GM12878 (cell line): Measurements from ENCODE around the gene OPRM1. TPM values are rescaled to one million over a fixed set of nuclear protein-coding genes. Genes with fewer than 3 reads are reported as not detected.
A peak's percentile ranks its signal among the peaks of the same experiment; 100 is the strongest.

ENCODE experiments used
- ATAC-seq: fragments of 200-7000 bp; cut with Tn5 transposase; 3 replicates; pipeline ENCODE4 v1.9.1; 2020; ENCODE audit warnings: mild to moderate bottlenecking, moderate library complexity
- BruUV-seq: library from RNA; stranded (reverse); fragments of 400-500 nt; replicated peaks from 2 replicates; lab custom pipeline; 2021; lab: Mats Ljungman, UMichigan
- CTCF ChIA-PET: fragments of 300-600 bp; sonication (Branson Sonifier 250); formaldehyde crosslinking; extraction: SDS; loops from one replicate; lab custom pipeline; 2021; ENCODE audit warnings: inconsistent platforms; lab: Yijun Ruan, JAX
- POLR2A ChIA-PET: fragments of 350-600 bp; formaldehyde crosslinking; extraction: SDS; loops from one replicate; lab custom pipeline; 2021; ENCODE audit warnings: inconsistent platforms; lab: Charles Lee
- RAD21 ChIA-PET: fragments of 300-600 bp; sonication (Branson Sonifier 250); formaldehyde crosslinking; loops from one replicate; lab custom pipeline; 2023; ENCODE audit warnings: antibody characterized with exemption; ENCODE audit not compliant: unreplicated experiment; lab: Charles Lee
- SMC1A ChIA-PET: fragments of 300-600 bp; sonication (Branson Sonifier 250); formaldehyde crosslinking; loops from one replicate; lab custom pipeline; 2023; ENCODE audit not compliant: unreplicated experiment, uncharacterized antibody; lab: Charles Lee
- DNase-seq: peaks from one replicate; pipeline ENCODE4 v3.0.0-alpha.2; 2011; ENCODE audit warnings: low read depth, low spot score
- FAIRE-seq: peaks from 3 replicates; lab custom pipeline; 2011; peaks lifted over from hg19 to GRCh38; lab: Jason Lieb, UNC
- H2AFZ ChIP-seq: 2 replicates; pipeline ENCODE4 v1.6.0; 2011; ENCODE audit warnings: low read depth, low read length, control low read depth; ENCODE audit not compliant: control insufficient read depth
- H3K27ac ChIP-seq: 2 replicates; pipeline ENCODE4 v1.5.1; 2011; ENCODE audit warnings: control low read depth; ENCODE audit not compliant: control insufficient read depth, insufficient read depth
- H3K27me3 ChIP-seq, 2 experiments: replicated peaks in 1 of 2; 2 replicates each; pipeline versions ENCODE4 v1.6.0 to v1.6.1; 2011; ENCODE audit warnings: low read length in 1 of 2; ENCODE audit not compliant: control insufficient read depth in 2 of 2, insufficient read depth in 2 of 2
- H3K36me3 ChIP-seq, 2 experiments: 2 replicates each; pipeline ENCODE4 v1.5.1; 2011; ENCODE audit warnings: low read length in 1 of 2; ENCODE audit not compliant: control insufficient read depth in 2 of 2, insufficient read depth in 2 of 2
- H3K4me1 ChIP-seq: 2 replicates; pipeline ENCODE4 v1.6.1; 2011; ENCODE audit warnings: mild to moderate bottlenecking, low read length, moderate library complexity, mixed read lengths; ENCODE audit not compliant: control insufficient read depth, insufficient read depth
- H3K4me2 ChIP-seq: 2 replicates; pipeline ENCODE4 v1.6.0; 2011; ENCODE audit warnings: control low read depth; ENCODE audit not compliant: control insufficient read depth, insufficient read depth
- H3K4me3 ChIP-seq: fragments of 200-600 bp; sonication (generic); 2 replicates; pipeline ENCODE4 v1.5.1; 2016
- H3K79me2 ChIP-seq: 2 replicates; pipeline ENCODE4 v1.6.0; 2011; ENCODE audit warnings: low read length; ENCODE audit not compliant: control insufficient read depth, insufficient read depth
- H3K9ac ChIP-seq: 2 replicates; pipeline ENCODE4 v1.8.0; 2011; ENCODE audit warnings: low read length, control low read depth, mixed read lengths; ENCODE audit not compliant: control insufficient read depth, insufficient read depth
- H3K9me3 ChIP-seq: replicated peaks from 3 replicates; pipeline ENCODE4 v1.5.1; 2011; ENCODE audit warnings: mild to moderate bottlenecking, low read length; ENCODE audit not compliant: control insufficient read depth, insufficient read depth
- H4K20me1 ChIP-seq: 2 replicates; pipeline ENCODE4 v1.6.0; 2011; ENCODE audit not compliant: control insufficient read depth, insufficient read depth
- BMI1 ChIP-seq: fragments of 450-650 bp; IDR thresholded peaks from 2 replicates; pipeline ENCODE4 v1.6.1; 2016; ENCODE audit warnings: mild to moderate bottlenecking, moderate library complexity, borderline replicate concordance
- CHD4 ChIP-seq: fragments of 200-600 bp; sonication (generic); IDR thresholded peaks from 2 replicates; pipeline ENCODE4 v1.6.1; 2016; ENCODE audit warnings: mild to moderate bottlenecking
- EP300 ChIP-seq, 2 experiments: fragments of 150-350 bp in 1 of 2; IDR thresholded peaks; 2 replicates each; pipeline ENCODE4 v1.6.1; 2011 to 2012; ENCODE audit warnings: low read depth in 2 of 2, low read length in 2 of 2, borderline replicate concordance in 1 of 2, improper control_type of control experiment in 1 of 2, inconsistent platforms in 1 of 2; ENCODE audit not compliant: control insufficient read depth in 1 of 2
- IRF4 ChIP-seq: IDR thresholded peaks from 2 replicates; pipeline ENCODE4 v1.6.1; 2011; ENCODE audit warnings: low read depth, low read length
- MYC ChIP-seq: IDR thresholded peaks from 2 replicates; pipeline ENCODE4 v1.6.1; 2011; ENCODE audit warnings: mild to moderate bottlenecking, low read length, moderate library complexity, inconsistent platforms; ENCODE audit not compliant: insufficient read depth, insufficient replicate concordance, insufficient read length, severe bottlenecking
- TBL1XR1 ChIP-seq: IDR thresholded peaks from 2 replicates; pipeline ENCODE4 v1.6.1; 2012; ENCODE audit warnings: low read depth, low read length, improper control_type of control experiment
- WRNIP1 ChIP-seq: IDR thresholded peaks from 2 replicates; pipeline ENCODE4 v1.6.1; 2011; ENCODE audit warnings: low read depth, low read length, improper control_type of control experiment, borderline replicate concordance
- ZBED1 ChIP-seq: IDR thresholded peaks from 2 replicates; pipeline ENCODE4 v1.6.1; 2016; ENCODE audit warnings: borderline replicate concordance
- WGBS: methylation state at CpG from one replicate; pipeline ENCODE4 v1.1.6; 2016; ENCODE audit warnings: low lambda C conversion rate; ENCODE audit not compliant: insufficient replicate concordance, insufficient coverage; ENCODE audit errors: missing lambda C conversion rate; 5-methylcytosine and 5-hydroxymethylcytosine counted together
- in situ Hi-C: fragments of 300-500 bp; cut with MboI; formaldehyde crosslinking; loops from 9 replicates; pipeline ENCODE4 v1.14.3; 2018; ENCODE audit warnings: mixed read lengths
- intact Hi-C: fragments of 100-400 bp; cut with micrococcal nuclease; formaldehyde crosslinking; loops from one replicate; pipeline ENCODE4 v1.14.2; 2022; ENCODE audit not compliant: unreplicated experiment
- polyA plus RNA-seq, 11 experiments: library from polyadenylated mRNA; depleted of rRNA in 4 of 11; unstranded in 6 of 11; stranded (reverse) in 5 of 11; fragments of >200 nt; fragmentation: Nextera tagmentation in 4 of 11; fragmentation: Illumina TruSeq in 1 of 11; extraction: Ambion mirVana in 4 of 11; extraction: Trizol in 1 of 11; gene quantifications; 1 replicate in 1 of 11; 2 replicates in 10 of 11; pipeline versions ENCODE4 v1.2.1 to v1.2.3, GENCODE V29; 2011 to 2016; ENCODE audit warnings: inconsistent platforms in 2 of 11, missing spikeins in 2 of 11, low read depth in 1 of 11
- total RNA-seq, 4 experiments: library from RNA; depleted of rRNA in 3 of 4; stranded (reverse); fragments of >200 nt in 3 of 4; fragmentation: Illumina TruSeq in 1 of 4; extraction: Trizol in 1 of 4; gene quantifications; 2 replicates each; pipeline versions ENCODE4 v1.2.1 to v1.2.3, GENCODE V29; 2013 to 2021
- TF ChIP-seq, protein P1 (sequence below): IDR thresholded peaks from 2 replicates; pipeline ENCODE4 v1.6.1; 2012; ENCODE audit warnings: mild to moderate bottlenecking, low read depth, low read length
- TF ChIP-seq, protein P2 (sequence below): fragments of 450-650 bp; conservative IDR thresholded peaks from 2 replicates; pipeline ENCODE4 v1.6.1; 2017; ENCODE audit warnings: mild to moderate bottlenecking, moderate library complexity
- TF ChIP-seq, protein P3 (sequence below): fragments of 450-650 bp; IDR thresholded peaks from 2 replicates; pipeline ENCODE4 v1.6.1; 2017; ENCODE audit warnings: antibody characterized with exemption, mild to moderate bottlenecking, moderate library complexity

OPRM1 gene
- total and polyA plus RNA-seq, 10 of the 15 experiments (the other 5 are each of a cell fraction or from before 2014, with no cell fraction given) = not detected

DNA sequence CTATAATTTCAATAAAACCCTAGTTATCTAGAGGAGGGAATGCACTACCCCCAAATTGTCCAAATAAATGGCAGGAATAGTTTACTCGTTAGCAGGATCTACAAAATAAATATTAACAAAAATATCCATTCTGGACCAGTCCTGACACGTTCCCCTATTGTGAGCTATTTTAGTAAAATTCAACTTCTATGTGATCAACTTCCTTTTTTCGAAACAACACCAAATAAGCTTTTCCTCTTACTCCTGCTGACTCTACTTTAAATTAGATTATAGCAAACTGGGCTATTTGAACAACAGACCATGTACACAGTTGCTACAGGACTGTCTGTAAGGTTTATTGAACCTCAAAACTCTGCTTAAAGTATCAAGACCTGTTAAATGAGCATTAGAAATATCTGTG is 163.3 kb downstream of the OPRM1 start:
- H3K27ac ChIP-seq = no peak overlapping the region
- no peak overlapping the region for H3K9ac ChIP-seq
- no peak overlapping the region for H2AFZ ChIP-seq
- H3K4me2 ChIP-seq = no peak overlapping the region
- ChIA-PET RAD21 (interaction anchor here (1.1 kb wide), 1 partner anchor 74 kb away, joined by 3 read pairs; no protein-coding TSS in a partner anchor), SMC1A (interaction anchor here (1.4 kb wide), 1 partner anchor 75 kb away, joined by 5 read pairs; no protein-coding TSS in a partner anchor), CTCF (interaction anchor here (1.5 to 1.6 kb wide), 2 partner anchors 14 to 75 kb away, joined by 3 to 4 read pairs; no protein-coding TSS in a partner anchor), POLR2A (no interaction called here)
- no peak overlapping the region for H3K4me3 ChIP-seq
- no peaks in the 10 kb centered on the region for H4K20me1 ChIP-seq
- ATAC-seq = no peak
- no peaks in the 10 kb centered on the region for H3K4me1 ChIP-seq
- no peak for DNase-seq
- no TSS peak for BruUV-seq
- WGBS = 14% methylated on average over 3 of the region's 3 CpGs
- in situ Hi-C loops (no loop called here), intact Hi-C loops (no loop called here)
- H3K79me2 ChIP-seq = no peaks in the 10 kb centered on the region
- peak; percentile 79 for FAIRE-seq
- TF ChIP-seq, protein P1, sequence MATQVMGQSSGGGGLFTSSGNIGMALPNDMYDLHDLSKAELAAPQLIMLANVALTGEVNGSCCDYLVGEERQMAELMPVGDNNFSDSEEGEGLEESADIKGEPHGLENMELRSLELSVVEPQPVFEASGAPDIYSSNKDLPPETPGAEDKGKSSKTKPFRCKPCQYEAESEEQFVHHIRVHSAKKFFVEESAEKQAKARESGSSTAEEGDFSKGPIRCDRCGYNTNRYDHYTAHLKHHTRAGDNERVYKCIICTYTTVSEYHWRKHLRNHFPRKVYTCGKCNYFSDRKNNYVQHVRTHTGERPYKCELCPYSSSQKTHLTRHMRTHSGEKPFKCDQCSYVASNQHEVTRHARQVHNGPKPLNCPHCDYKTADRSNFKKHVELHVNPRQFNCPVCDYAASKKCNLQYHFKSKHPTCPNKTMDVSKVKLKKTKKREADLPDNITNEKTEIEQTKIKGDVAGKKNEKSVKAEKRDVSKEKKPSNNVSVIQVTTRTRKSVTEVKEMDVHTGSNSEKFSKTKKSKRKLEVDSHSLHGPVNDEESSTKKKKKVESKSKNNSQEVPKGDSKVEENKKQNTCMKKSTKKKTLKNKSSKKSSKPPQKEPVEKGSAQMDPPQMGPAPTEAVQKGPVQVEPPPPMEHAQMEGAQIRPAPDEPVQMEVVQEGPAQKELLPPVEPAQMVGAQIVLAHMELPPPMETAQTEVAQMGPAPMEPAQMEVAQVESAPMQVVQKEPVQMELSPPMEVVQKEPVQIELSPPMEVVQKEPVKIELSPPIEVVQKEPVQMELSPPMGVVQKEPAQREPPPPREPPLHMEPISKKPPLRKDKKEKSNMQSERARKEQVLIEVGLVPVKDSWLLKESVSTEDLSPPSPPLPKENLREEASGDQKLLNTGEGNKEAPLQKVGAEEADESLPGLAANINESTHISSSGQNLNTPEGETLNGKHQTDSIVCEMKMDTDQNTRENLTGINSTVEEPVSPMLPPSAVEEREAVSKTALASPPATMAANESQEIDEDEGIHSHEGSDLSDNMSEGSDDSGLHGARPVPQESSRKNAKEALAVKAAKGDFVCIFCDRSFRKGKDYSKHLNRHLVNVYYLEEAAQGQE = no peak
- no peak for TF ChIP-seq BMI1
- no peak for TF ChIP-seq CHD4
- TF ChIP-seq TBL1XR1 = no peak
- TF ChIP-seq, protein P2, sequence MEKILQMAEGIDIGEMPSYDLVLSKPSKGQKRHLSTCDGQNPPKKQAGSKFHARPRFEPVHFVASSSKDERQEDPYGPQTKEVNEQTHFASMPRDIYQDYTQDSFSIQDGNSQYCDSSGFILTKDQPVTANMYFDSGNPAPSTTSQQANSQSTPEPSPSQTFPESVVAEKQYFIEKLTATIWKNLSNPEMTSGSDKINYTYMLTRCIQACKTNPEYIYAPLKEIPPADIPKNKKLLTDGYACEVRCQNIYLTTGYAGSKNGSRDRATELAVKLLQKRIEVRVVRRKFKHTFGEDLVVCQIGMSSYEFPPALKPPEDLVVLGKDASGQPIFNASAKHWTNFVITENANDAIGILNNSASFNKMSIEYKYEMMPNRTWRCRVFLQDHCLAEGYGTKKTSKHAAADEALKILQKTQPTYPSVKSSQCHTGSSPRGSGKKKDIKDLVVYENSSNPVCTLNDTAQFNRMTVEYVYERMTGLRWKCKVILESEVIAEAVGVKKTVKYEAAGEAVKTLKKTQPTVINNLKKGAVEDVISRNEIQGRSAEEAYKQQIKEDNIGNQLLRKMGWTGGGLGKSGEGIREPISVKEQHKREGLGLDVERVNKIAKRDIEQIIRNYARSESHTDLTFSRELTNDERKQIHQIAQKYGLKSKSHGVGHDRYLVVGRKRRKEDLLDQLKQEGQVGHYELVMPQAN = no peak
- TF ChIP-seq ZBED1 = no peak
- no peak for TF ChIP-seq MYC
- no peak for TF ChIP-seq WRNIP1
- TF ChIP-seq IRF4 = no peak
- no peak for TF ChIP-seq EP300 (IDR thresholded peaks at IDR 0.05; ENCODE audit: borderline replicate concordance in 1 of 2, control insufficient read depth in 1 of 2, low read depth in 2 of 2, low read length in 2 of 2)
- TF ChIP-seq, protein P3, sequence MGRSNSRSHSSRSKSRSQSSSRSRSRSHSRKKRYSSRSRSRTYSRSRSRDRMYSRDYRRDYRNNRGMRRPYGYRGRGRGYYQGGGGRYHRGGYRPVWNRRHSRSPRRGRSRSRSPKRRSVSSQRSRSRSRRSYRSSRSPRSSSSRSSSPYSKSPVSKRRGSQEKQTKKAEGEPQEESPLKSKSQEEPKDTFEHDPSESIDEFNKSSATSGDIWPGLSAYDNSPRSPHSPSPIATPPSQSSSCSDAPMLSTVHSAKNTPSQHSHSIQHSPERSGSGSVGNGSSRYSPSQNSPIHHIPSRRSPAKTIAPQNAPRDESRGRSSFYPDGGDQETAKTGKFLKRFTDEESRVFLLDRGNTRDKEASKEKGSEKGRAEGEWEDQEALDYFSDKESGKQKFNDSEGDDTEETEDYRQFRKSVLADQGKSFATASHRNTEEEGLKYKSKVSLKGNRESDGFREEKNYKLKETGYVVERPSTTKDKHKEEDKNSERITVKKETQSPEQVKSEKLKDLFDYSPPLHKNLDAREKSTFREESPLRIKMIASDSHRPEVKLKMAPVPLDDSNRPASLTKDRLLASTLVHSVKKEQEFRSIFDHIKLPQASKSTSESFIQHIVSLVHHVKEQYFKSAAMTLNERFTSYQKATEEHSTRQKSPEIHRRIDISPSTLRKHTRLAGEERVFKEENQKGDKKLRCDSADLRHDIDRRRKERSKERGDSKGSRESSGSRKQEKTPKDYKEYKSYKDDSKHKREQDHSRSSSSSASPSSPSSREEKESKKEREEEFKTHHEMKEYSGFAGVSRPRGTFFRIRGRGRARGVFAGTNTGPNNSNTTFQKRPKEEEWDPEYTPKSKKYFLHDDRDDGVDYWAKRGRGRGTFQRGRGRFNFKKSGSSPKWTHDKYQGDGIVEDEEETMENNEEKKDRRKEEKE = no peak
- H3K9me3 ChIP-seq = no peaks in the 10 kb centered on the region
- H3K36me3 ChIP-seq = peaks cover 5 to 18% of the 10 kb centered on the region in 2 experiments; a peak in 2 of 4 replicates
- H3K27me3 ChIP-seq = no peaks in the 10 kb centered on the region
